IMR-90 (cell line): ENCODE data around the gene PAM. TPM values are rescaled to one million over a fixed set of nuclear protein-coding genes. Genes with fewer than 3 reads are reported as not detected.

ENCODE experiments used
- ATAC-seq: fragments of 200-7000 bp; cut with Tn5 transposase; 2 replicates; pipeline ENCODE4 v1.9.1; 2020; ENCODE audit warnings: low read depth, mild to moderate bottlenecking, moderate library complexity
- BruUV-seq: library from RNA; stranded (reverse); fragments of 400-500 nt; replicated peaks from 2 replicates; lab custom pipeline; 2021; lab: Mats Ljungman, UMichigan
- CTCF ChIA-PET: fragments of 300-600 bp; formaldehyde crosslinking; extraction: SDS; loops from one replicate; lab custom pipeline; 2021; ENCODE audit warnings: antibody characterized with exemption; lab: Yijun Ruan, JAX
- POLR2A ChIA-PET: fragments of 300-600 bp; sonication (Branson Sonifier 250); formaldehyde crosslinking; loops from one replicate; lab custom pipeline; 2022; ENCODE audit warnings: antibody characterized with exemption; ENCODE audit not compliant: unreplicated experiment; lab: Charles Lee
- DNase-seq: peaks from one replicate; pipeline ENCODE4 v3.0.0; 2013
- H2AFZ ChIP-seq: replicated peaks from 2 replicates; pipeline ENCODE3; 2013; ENCODE audit warnings: low read length, mild to moderate bottlenecking; ENCODE audit not compliant: poor library complexity
- H2AK5ac ChIP-seq: 2 replicates; pipeline ENCODE4 v1.6.1; 2013; ENCODE audit warnings: low read depth, low read length, inconsistent platforms
- H2AK9ac ChIP-seq: replicated peaks from 2 replicates; pipeline ENCODE3; 2013; ENCODE audit warnings: mild to moderate bottlenecking, low read depth, low read length, moderate library complexity; ENCODE audit not compliant: poor library complexity
- H2BK120ac ChIP-seq: 2 replicates; pipeline ENCODE4 v1.6.1; 2013; ENCODE audit warnings: low read depth, low read length, inconsistent platforms
- H2BK15ac ChIP-seq: 3 replicates; pipeline ENCODE4 v1.6.1; 2013; ENCODE audit warnings: low read depth, low read length, inconsistent platforms
- H2BK20ac ChIP-seq: 2 replicates; pipeline ENCODE4 v1.6.1; 2013; ENCODE audit warnings: low read depth, mild to moderate bottlenecking, inconsistent platforms, low read length, moderate library complexity
- H2BK5ac ChIP-seq: 2 replicates; pipeline ENCODE4 v1.6.1; 2013; ENCODE audit warnings: mild to moderate bottlenecking, low read depth, low read length, inconsistent platforms; ENCODE audit not compliant: poor library complexity, severe bottlenecking
- H3K14ac ChIP-seq: replicated peaks from 2 replicates; pipeline ENCODE4 v1.6.1; 2013; ENCODE audit warnings: low read depth, low read length, inconsistent platforms
- H3K18ac ChIP-seq: 2 replicates; pipeline ENCODE4 v1.6.1; 2013; ENCODE audit warnings: low read depth, low read length, control low read depth
- H3K23ac ChIP-seq: 2 replicates; pipeline ENCODE4 v1.6.1; 2013; ENCODE audit warnings: low read depth, low read length, inconsistent platforms
- H3K27ac ChIP-seq: 2 replicates; pipeline ENCODE4 v1.5.1; 2013; ENCODE audit warnings: mild to moderate bottlenecking, control low read depth, low read length; ENCODE audit not compliant: insufficient read depth
- H3K27me3 ChIP-seq: 2 replicates; pipeline ENCODE4 v1.6.1; 2013; ENCODE audit warnings: low read length; ENCODE audit not compliant: control insufficient read depth, insufficient read depth
- H3K36me3 ChIP-seq: 2 replicates; pipeline ENCODE4 v1.6.1; 2013; ENCODE audit warnings: low read length, mixed read lengths; ENCODE audit not compliant: control insufficient read depth, insufficient read depth
- H3K4ac ChIP-seq: 2 replicates; pipeline ENCODE4 v1.6.1; 2013; ENCODE audit warnings: low read depth, low read length, inconsistent platforms
- H3K4me1 ChIP-seq: 2 replicates; pipeline ENCODE4 v1.6.1; 2013; ENCODE audit warnings: low read length, mixed read lengths; ENCODE audit not compliant: control insufficient read depth, insufficient read depth
- H3K4me2 ChIP-seq: 2 replicates; pipeline ENCODE4 v1.6.1; 2013; ENCODE audit warnings: low read depth, mild to moderate bottlenecking, control low read depth, low read length, moderate library complexity
- H3K4me3 ChIP-seq: 2 replicates; pipeline ENCODE4 v1.5.1; 2013; ENCODE audit warnings: low read depth, mild to moderate bottlenecking, control low read depth, low read length, moderate library complexity; ENCODE audit not compliant: insufficient read depth
- H3K56ac ChIP-seq: 2 replicates; pipeline ENCODE4 v1.6.1; 2013; ENCODE audit warnings: low read length, inconsistent platforms; ENCODE audit not compliant: insufficient read depth; ENCODE audit errors: extremely low read depth
- H3K79me1 ChIP-seq, 2 experiments: 2 replicates each; pipeline ENCODE4 v1.6.1; 2013; ENCODE audit warnings: low read length in 2 of 2, inconsistent platforms in 1 of 2, low read depth in 1 of 2
- H3K9ac ChIP-seq: 2 replicates; pipeline ENCODE4 v1.6.1; 2013; ENCODE audit warnings: low read depth, low read length, control low read depth
- H3K9me1 ChIP-seq: 2 replicates; pipeline ENCODE4 v1.6.1; 2013; ENCODE audit warnings: low read length, inconsistent platforms; ENCODE audit not compliant: insufficient read depth
- H3K9me3 ChIP-seq: 2 replicates; pipeline ENCODE4 v1.6.1; 2013; ENCODE audit warnings: low read length; ENCODE audit not compliant: control insufficient read depth, insufficient read depth
- H4K20me1 ChIP-seq: 2 replicates; pipeline ENCODE4 v1.6.1; 2013; ENCODE audit warnings: low read length, inconsistent platforms; ENCODE audit not compliant: insufficient read depth
- H4K5ac ChIP-seq: 2 replicates; pipeline ENCODE4 v1.6.1; 2013; ENCODE audit warnings: mild to moderate bottlenecking, low read depth, low read length, control low read depth
- H4K8ac ChIP-seq, 2 experiments: 2 replicates each; pipeline ENCODE4 v1.6.1; 2013; ENCODE audit warnings: low read depth in 2 of 2, low read length in 2 of 2, control low read depth in 1 of 2, inconsistent platforms in 1 of 2
- H4K91ac ChIP-seq: 2 replicates; pipeline ENCODE4 v1.6.1; 2013; ENCODE audit warnings: low read depth, low read length, inconsistent platforms; ENCODE audit not compliant: insufficient read depth
- CEBPB ChIP-seq: IDR thresholded peaks from 2 replicates; pipeline ENCODE4 v1.6.1; 2012; ENCODE audit warnings: low read depth, low read length, improper control_type of control experiment
- CHD1 ChIP-seq: IDR thresholded peaks from 2 replicates; pipeline ENCODE4 v1.6.1; 2012; ENCODE audit warnings: low read depth, low read length, improper control_type of control experiment
- CTCF ChIP-seq: conservative IDR thresholded peaks from 2 replicates; pipeline ENCODE4 v1.5.1; 2012; ENCODE audit warnings: mild to moderate bottlenecking, low read depth, low read length, improper control_type of control experiment
- ELK1 ChIP-seq: fragments of 150-350 bp; IDR thresholded peaks from 2 replicates; pipeline ENCODE4 v1.6.1; 2016; ENCODE audit warnings: low read depth, mild to moderate bottlenecking, low read length, moderate library complexity, borderline replicate concordance
- FOS ChIP-seq: fragments of 150-350 bp; IDR thresholded peaks from 2 replicates; pipeline ENCODE4 v1.6.1; 2016; ENCODE audit warnings: low read depth, low read length
- MAFK ChIP-seq: IDR thresholded peaks from 2 replicates; pipeline ENCODE4 v1.6.1; 2012; ENCODE audit warnings: low read depth, low read length, improper control_type of control experiment
- MXI1 ChIP-seq: IDR thresholded peaks from 2 replicates; pipeline ENCODE4 v1.6.1; 2012; ENCODE audit warnings: low read depth, mild to moderate bottlenecking, low read length, moderate library complexity, borderline replicate concordance
- NFE2L2 ChIP-seq: fragments of 150-350 bp; IDR thresholded peaks from 2 replicates; pipeline ENCODE4 v1.6.1; 2016; ENCODE audit warnings: low read depth, mild to moderate bottlenecking, low read length
- RCOR1 ChIP-seq: IDR thresholded peaks from 2 replicates; pipeline ENCODE4 v1.6.1; 2012; ENCODE audit warnings: mild to moderate bottlenecking, low read length, improper control_type of control experiment; ENCODE audit not compliant: insufficient replicate concordance
- RFX5 ChIP-seq: IDR thresholded peaks from 2 replicates; pipeline ENCODE4 v1.8.0; 2012; ENCODE audit warnings: low read depth, mild to moderate bottlenecking, low read length, moderate library complexity
- dilution Hi-C: fragments of 300-500 bp; cut with HindIII; formaldehyde crosslinking; loops from one replicate; pipeline ENCODE4 v1.14.3; 2018; ENCODE audit warnings: low sequenced_read_pairs; ENCODE audit not compliant: unreplicated experiment
- in situ Hi-C: fragments of 300-500 bp; cut with MboI; formaldehyde crosslinking; loops from 3 replicates; pipeline ENCODE4 v1.14.3; 2019; ENCODE audit warnings: low sequenced_read_pairs, inconsistent platforms, mixed read lengths
- intact Hi-C: fragments of 100-400 bp; cut with micrococcal nuclease; formaldehyde crosslinking; loops from 2 replicates; pipeline ENCODE4 v1.10.0; 2022
- polyA plus RNA-seq, 3 experiments: library from polyadenylated mRNA; depleted of rRNA; stranded (reverse); fragments of >200 nt; gene quantifications; 2 replicates each; pipeline ENCODE4 v1.2.3, GENCODE V29; 2012; ENCODE audit warnings: low replicate concordance in 1 of 3
- total RNA-seq: library from RNA; depleted of rRNA; stranded (reverse); fragments of >200 nt; gene quantifications from 2 replicates; pipeline ENCODE4 v1.2.3, GENCODE V29; 2012

PAM gene
- total and polyA plus RNA-seq, 2 of the 4 experiments (the other 2 are of a cell fraction) = 115 to 179 TPM

GRCh38 chr5:102886586-102886985, 131.5 kb downstream of the PAM start:
- dilution Hi-C loops = no loop called here
- no peak overlapping the region for H3K4me3 ChIP-seq

More at GRCh38 chr5:102886586-102886985, 131.5 kb downstream of the PAM start:
- no peak overlapping the region for H4K91ac ChIP-seq
- H3K79me1 ChIP-seq = peaks cover 16% of the 10 kb centered on the region in 2 experiments; a peak in 3 of 4 replicates
- in situ Hi-C loops (no loop called here), intact Hi-C loops (loop anchor here (5.0 kb wide), 1 partner anchor 56 kb away; no protein-coding TSS in a partner anchor)
- ChIA-PET CTCF (no interaction called here), POLR2A (no interaction called here)
- no peaks in the 10 kb centered on the region for H3K4me1 ChIP-seq
- peak; percentile 52 for DNase-seq
- TF ChIP-seq RCOR1 (no peak), CTCF (no peak), MXI1 (no peak), FOS (no peak), CHD1 (no peak), CEBPB (no peak), MAFK (no peak), ELK1 (no peak), NFE2L2 (no peak), RFX5 (no peak)
- no peak overlapping the region for H2BK15ac ChIP-seq
- no peaks in the 10 kb centered on the region; the same call in 1 of the 2 replicates for H3K9me1 ChIP-seq
- no peak overlapping the region for H2BK20ac ChIP-seq
- no peak overlapping the region for H3K9ac ChIP-seq
- H3K56ac ChIP-seq = no peak overlapping the region
- H2AK9ac ChIP-seq = no peak overlapping the region
- H3K9me3 ChIP-seq = no peaks in the 10 kb centered on the region
- H3K4me2 ChIP-seq = no peak overlapping the region
- no peak overlapping the region for H3K4ac ChIP-seq
- H3K27ac ChIP-seq = no peak overlapping the region
- peaks cover 11% of the 10 kb centered on the region for H4K20me1 ChIP-seq
- no peak overlapping the region for H2AK5ac ChIP-seq
- no peak overlapping the region for H3K14ac ChIP-seq
- no TSS peak for BruUV-seq
- no peak overlapping the region for H2AFZ ChIP-seq
- H3K36me3 ChIP-seq = 0 out of 2 replicates have a peak, but pooled peaks cover 1% of the 10 kb centered on the region
- no peak overlapping the region for H4K8ac ChIP-seq
- ATAC-seq = peak; percentile 81
- H3K18ac ChIP-seq = no peak overlapping the region
- no peak overlapping the region for H2BK5ac ChIP-seq
- H2BK120ac ChIP-seq = no peak overlapping the region
- no peak overlapping the region for H4K5ac ChIP-seq
- H3K27me3 ChIP-seq = no peaks in the 10 kb centered on the region
- H3K23ac ChIP-seq = no peak overlapping the region
